ENCODE measurements around the gene MEF2D. TPM values are rescaled to one million over a fixed set of nuclear protein-coding genes. Genes with fewer than 3 reads are reported as not detected.

MEF2D gene
- total RNA-seq, 1 experiment from 2014 or later = 22.3 TPM

GRCh38 chr1:156502391-156502893 lies 1.9 kb upstream of the MEF2D start:
- H4K20me1 ChIP-seq (ENCODE audit: insufficient read depth, low read depth, low read length) = peaks cover 8% of the 10 kb centered on the region; the same call in 1 of the 2 replicates
- H3K9ac ChIP-seq (ENCODE audit: low read length) = no peak overlapping the region
- no peaks in the 10 kb centered on the region for H3K9me3 ChIP-seq (ENCODE audit: low read length)
- H3K4me2 ChIP-seq (ENCODE audit: low read depth, low read length, poor library complexity, severe bottlenecking) = no peak overlapping the region
- DNase-seq = peak; percentile 56
- no peaks in the 10 kb centered on the region for H3K36me3 ChIP-seq (ENCODE audit: insufficient read depth, low read length)
- H3K4me1 ChIP-seq (ENCODE audit: low read length) = peaks cover 69% of the 10 kb centered on the region
- H3K9me2 ChIP-seq (replicated peaks; ENCODE audit: insufficient read depth, low read length) = no peaks in the 10 kb centered on the region
- H3K79me2 ChIP-seq (ENCODE audit: low read length) = peaks cover 31% of the 10 kb centered on the region
- no peak overlapping the region for H3K4me3 ChIP-seq (ENCODE audit: low read length)
- no peak overlapping the region for H2AFZ ChIP-seq (ENCODE audit: low read length)
- H3K27ac ChIP-seq (ENCODE audit: low read length) = peak overlapping the region; percentile 99
- no peaks in the 10 kb centered on the region for H3K27me3 ChIP-seq (ENCODE audit: low read length)

GRCh38 chr1:156500793-156501506 lies 375 bp upstream of the MEF2D start:
- peak overlapping the region; percentile 87 for H3K4me2 ChIP-seq (ENCODE audit: low read depth, low read length, poor library complexity, severe bottlenecking)
- no peaks in the 10 kb centered on the region; the same call in 1 of the 2 replicates for H3K36me3 ChIP-seq (ENCODE audit: insufficient read depth, low read length)
- no peaks in the 10 kb centered on the region for H3K9me3 ChIP-seq (ENCODE audit: low read length)
- peak overlapping the region; percentile 94 for H3K9ac ChIP-seq (ENCODE audit: low read length)
- peak overlapping the region; percentile 99 for H3K27ac ChIP-seq (ENCODE audit: low read length)
- DNase-seq = peak; percentile 97
- peak overlapping the region; percentile 89 for H3K4me3 ChIP-seq (ENCODE audit: low read length)
- H3K79me2 ChIP-seq (ENCODE audit: low read length) = peaks cover 46% of the 10 kb centered on the region
- no peak overlapping the region for H2AFZ ChIP-seq (ENCODE audit: low read length)
- no peaks in the 10 kb centered on the region for H3K9me2 ChIP-seq (replicated peaks; ENCODE audit: insufficient read depth, low read length)
- H3K27me3 ChIP-seq (ENCODE audit: low read length) = no peaks in the 10 kb centered on the region
- peaks cover 80% of the 10 kb centered on the region for H3K4me1 ChIP-seq (ENCODE audit: low read length)
- H4K20me1 ChIP-seq (ENCODE audit: insufficient read depth, low read depth, low read length) = peaks cover 18% of the 10 kb centered on the region; the same call in 1 of the 2 replicates

- Histone ChIP-seq H3K4me2 (ENCODE audit: low read depth, low read length, poor library complexity, severe bottlenecking) (peak overlapping the region; percentile 87), H3K9me2 (replicated peaks; ENCODE audit: insufficient read depth, low read length) (no peaks in the 10 kb centered on the region), H3K27me3 (ENCODE audit: low read length) (no peaks in the 10 kb centered on the region), H3K4me1 (ENCODE audit: low read length) (peaks cover 83% of the 10 kb centered on the region), H3K9ac (ENCODE audit: low read length) (peak overlapping the region; percentile 94), H3K36me3 (ENCODE audit: insufficient read depth, low read length) (no peaks in the 10 kb centered on the region; the same call in 1 of the 2 replicates), H4K20me1 (ENCODE audit: insufficient read depth, low read depth, low read length) (peaks cover 18% of the 10 kb centered on the region; the same call in 1 of the 2 replicates), H3K9me3 (ENCODE audit: low read length) (no peaks in the 10 kb centered on the region), H3K27ac (ENCODE audit: low read length) (peak overlapping the region; percentile 99), H2AFZ (ENCODE audit: low read length) (no peak overlapping the region), H3K4me3 (ENCODE audit: low read length) (peak overlapping the region; percentile 89), H3K79me2 (ENCODE audit: low read length) (peaks cover 55% of the 10 kb centered on the region)
- peak; percentile 72 for DNase-seq
These were observed 583 bp downstream of the MEF2D start for GRCh38 chr1:156499842-156500542.

GRCh38 chr1:156499194-156499841 lies 1.3 kb downstream of the MEF2D start:
- Histone ChIP-seq H3K27me3 (ENCODE audit: low read length) (no peaks in the 10 kb centered on the region), H3K9me2 (replicated peaks; ENCODE audit: insufficient read depth, low read length) (no peaks in the 10 kb centered on the region), H3K9ac (ENCODE audit: low read length) (peak overlapping the region; percentile 94), H3K9me3 (ENCODE audit: low read length) (no peaks in the 10 kb centered on the region), H3K4me1 (ENCODE audit: low read length) (peaks cover 84% of the 10 kb centered on the region), H3K4me3 (ENCODE audit: low read length) (peak overlapping the region; percentile 89), H3K79me2 (ENCODE audit: low read length) (peaks cover 62% of the 10 kb centered on the region), H2AFZ (ENCODE audit: low read length) (no peak overlapping the region), H3K4me2 (ENCODE audit: low read depth, low read length, poor library complexity, severe bottlenecking) (peak overlapping the region; percentile 87), H4K20me1 (ENCODE audit: insufficient read depth, low read depth, low read length) (peaks cover 18% of the 10 kb centered on the region; the same call in 1 of the 2 replicates), H3K36me3 (ENCODE audit: insufficient read depth, low read length) (no peaks in the 10 kb centered on the region; the same call in 1 of the 2 replicates), H3K27ac (ENCODE audit: low read length) (peak overlapping the region; percentile 99)
- DNase-seq = peak; percentile 53

GRCh38 chr1:156498432-156499193 lies 2.0 kb downstream of the MEF2D start:
- Histone ChIP-seq H3K36me3 (ENCODE audit: insufficient read depth, low read length) (no peaks in the 10 kb centered on the region; the same call in 1 of the 2 replicates), H3K4me3 (ENCODE audit: low read length) (peak overlapping the region; percentile 89), H3K9me3 (ENCODE audit: low read length) (no peaks in the 10 kb centered on the region), H3K27ac (ENCODE audit: low read length) (peak overlapping the region; percentile 99), H2AFZ (ENCODE audit: low read length) (no peak overlapping the region), H3K27me3 (ENCODE audit: low read length) (no peaks in the 10 kb centered on the region), H3K4me1 (ENCODE audit: low read length) (peaks cover 84% of the 10 kb centered on the region), H3K4me2 (ENCODE audit: low read depth, low read length, poor library complexity, severe bottlenecking) (peak overlapping the region; percentile 87), H4K20me1 (ENCODE audit: insufficient read depth, low read depth, low read length) (peaks cover 18% of the 10 kb centered on the region; the same call in 1 of the 2 replicates), H3K79me2 (ENCODE audit: low read length) (peaks cover 69% of the 10 kb centered on the region), H3K9me2 (replicated peaks; ENCODE audit: insufficient read depth, low read length) (no peaks in the 10 kb centered on the region), H3K9ac (ENCODE audit: low read length) (peak overlapping the region; percentile 94)
- peak; percentile 54 for DNase-seq

- H3K4me1 ChIP-seq (ENCODE audit: low read length) = peaks cover 84% of the 10 kb centered on the region
- H2AFZ ChIP-seq (ENCODE audit: low read length) = no peak overlapping the region
- H3K4me3 ChIP-seq (ENCODE audit: low read length) = peak overlapping the region; percentile 89
- H3K79me2 ChIP-seq (ENCODE audit: low read length) = peaks cover 72% of the 10 kb centered on the region
- no peaks in the 10 kb centered on the region for H3K27me3 ChIP-seq (ENCODE audit: low read length)
- H3K9me2 ChIP-seq (replicated peaks; ENCODE audit: insufficient read depth, low read length) = no peaks in the 10 kb centered on the region
- no peaks in the 10 kb centered on the region for H3K9me3 ChIP-seq (ENCODE audit: low read length)
- peak overlapping the region; percentile 94 for H3K9ac ChIP-seq (ENCODE audit: low read length)
- H4K20me1 ChIP-seq (ENCODE audit: insufficient read depth, low read depth, low read length) = peaks cover 18% of the 10 kb centered on the region; the same call in 1 of the 2 replicates
- H3K27ac ChIP-seq (ENCODE audit: low read length) = peak overlapping the region; percentile 99
- no peaks in the 10 kb centered on the region; the same call in 1 of the 2 replicates for H3K36me3 ChIP-seq (ENCODE audit: insufficient read depth, low read length)
- peak; percentile 42 for DNase-seq
- peak overlapping the region; percentile 87 for H3K4me2 ChIP-seq (ENCODE audit: low read depth, low read length, poor library complexity, severe bottlenecking)
These were observed 2.7 kb downstream of the MEF2D start for GRCh38 chr1:156497743-156498431.

- H3K27me3 ChIP-seq (ENCODE audit: low read length) = no peaks in the 10 kb centered on the region
- H3K79me2 ChIP-seq (ENCODE audit: low read length) = peaks cover 72% of the 10 kb centered on the region
- peaks cover 18% of the 10 kb centered on the region; the same call in 1 of the 2 replicates for H4K20me1 ChIP-seq (ENCODE audit: insufficient read depth, low read depth, low read length)
- H3K36me3 ChIP-seq (ENCODE audit: insufficient read depth, low read length) = no peaks in the 10 kb centered on the region; the same call in 1 of the 2 replicates
- peaks cover 84% of the 10 kb centered on the region for H3K4me1 ChIP-seq (ENCODE audit: low read length)
- no peaks in the 10 kb centered on the region for H3K9me2 ChIP-seq (replicated peaks; ENCODE audit: insufficient read depth, low read length)
- DNase-seq = peak; percentile 42
- peak overlapping the region; percentile 89; the same call in 1 of the 2 replicates for H3K4me3 ChIP-seq (ENCODE audit: low read length)
- peak overlapping the region; percentile 94 for H3K9ac ChIP-seq (ENCODE audit: low read length)
- H3K9me3 ChIP-seq (ENCODE audit: low read length) = no peaks in the 10 kb centered on the region
- peak overlapping the region; percentile 99 for H3K27ac ChIP-seq (ENCODE audit: low read length)
- H3K4me2 ChIP-seq (ENCODE audit: low read depth, low read length, poor library complexity, severe bottlenecking) = peak overlapping the region; percentile 87
- H2AFZ ChIP-seq (ENCODE audit: low read length) = no peak overlapping the region
These were observed 3.4 kb downstream of the MEF2D start for GRCh38 chr1:156497078-156497742.

Measured in Karpas-422 (cell line).